AG04450 (cell line): ENCODE measurements around the gene CABP2. TPM values are rescaled to one million over a fixed set of nuclear protein-coding genes. Genes with fewer than 3 reads are reported as not detected.

Source experiments
- CTCF ChIA-PET: fragments of 300-600, 350-600 bp; formaldehyde crosslinking; extraction: SDS; loops from one replicate; lab custom pipeline; 2022; ENCODE audit warnings: antibody characterized with exemption, inconsistent platforms; lab: Charles Lee
- POLR2A ChIA-PET: fragments of 350-600 bp; formaldehyde crosslinking; extraction: SDS; loops from one replicate; lab custom pipeline; 2021; ENCODE audit warnings: antibody characterized with exemption, inconsistent platforms; lab: Yijun Ruan, JAX
- DNase-seq: peaks from one replicate; pipeline ENCODE4 v3.0.0-alpha.2; 2011; ENCODE audit warnings: low read depth, low spot score
- H3K27ac ChIP-seq: one replicate; pipeline ENCODE4 v1.5.1; 2012; ENCODE audit warnings: low read depth, low read length, control low read depth
- H3K27me3 ChIP-seq: one replicate; pipeline ENCODE4 v1.6.0; 2012; ENCODE audit warnings: low read length; ENCODE audit not compliant: control insufficient read depth, insufficient read depth
- H3K4me3 ChIP-seq: 2 replicates; pipeline ENCODE4 v1.5.1; 2011; ENCODE audit warnings: mild to moderate bottlenecking, low read depth, low read length, control low read depth
- H3K9me3 ChIP-seq: 2 replicates; pipeline ENCODE4 v1.5.1; 2012; ENCODE audit warnings: low read length; ENCODE audit not compliant: control insufficient read depth, insufficient read depth
- polyA plus RNA-seq: library from polyadenylated mRNA; depleted of rRNA; stranded (reverse); fragments of >200 nt; gene quantifications from 2 replicates; pipeline ENCODE4 v1.2.3, GENCODE V29; 2011
- TF ChIP-seq, protein P1 (sequence below): IDR thresholded peaks from 2 replicates; pipeline ENCODE4 v1.5.1; 2011; ENCODE audit warnings: low read depth, low read length, control low read depth, inconsistent platforms

Gene CABP2
- polyA plus RNA-seq, 1 experiment: not detected

DNA sequence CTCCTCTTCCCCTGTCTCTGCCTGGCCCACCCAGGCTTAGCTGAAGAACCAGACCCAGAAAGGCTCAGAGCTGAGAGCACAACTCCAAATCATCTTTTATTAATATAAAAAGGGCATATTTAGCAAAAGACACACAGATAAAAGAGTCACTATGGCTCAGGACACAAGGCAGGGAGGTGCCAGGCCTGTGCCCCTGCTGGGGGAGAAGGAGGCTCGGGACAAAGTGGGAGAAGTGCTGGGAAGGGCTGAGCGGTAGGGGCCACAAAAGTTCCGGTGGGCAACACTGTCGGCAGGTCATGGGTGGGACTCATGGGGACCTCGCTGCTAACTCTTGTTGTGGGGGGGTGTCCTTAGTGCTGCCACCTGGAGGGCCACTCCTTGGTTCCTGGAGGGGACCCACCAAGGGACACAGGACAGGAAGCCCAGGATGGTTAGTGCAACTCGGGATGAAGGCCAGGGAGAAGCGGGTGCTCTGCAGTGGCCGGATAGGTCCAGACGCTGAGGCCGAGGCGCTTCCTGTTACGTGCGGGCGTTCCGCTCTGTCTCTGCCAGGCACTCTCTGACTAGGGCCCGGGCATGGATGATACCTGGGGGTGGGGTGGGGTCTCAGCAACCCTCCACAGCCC, 16.7 kb downstream of the CABP2 start:
- H3K27ac ChIP-seq: no peak overlapping the region
- POLR2A ChIA-PET: no interaction called here
- no peak overlapping the region for H3K4me3 ChIP-seq

DNA sequence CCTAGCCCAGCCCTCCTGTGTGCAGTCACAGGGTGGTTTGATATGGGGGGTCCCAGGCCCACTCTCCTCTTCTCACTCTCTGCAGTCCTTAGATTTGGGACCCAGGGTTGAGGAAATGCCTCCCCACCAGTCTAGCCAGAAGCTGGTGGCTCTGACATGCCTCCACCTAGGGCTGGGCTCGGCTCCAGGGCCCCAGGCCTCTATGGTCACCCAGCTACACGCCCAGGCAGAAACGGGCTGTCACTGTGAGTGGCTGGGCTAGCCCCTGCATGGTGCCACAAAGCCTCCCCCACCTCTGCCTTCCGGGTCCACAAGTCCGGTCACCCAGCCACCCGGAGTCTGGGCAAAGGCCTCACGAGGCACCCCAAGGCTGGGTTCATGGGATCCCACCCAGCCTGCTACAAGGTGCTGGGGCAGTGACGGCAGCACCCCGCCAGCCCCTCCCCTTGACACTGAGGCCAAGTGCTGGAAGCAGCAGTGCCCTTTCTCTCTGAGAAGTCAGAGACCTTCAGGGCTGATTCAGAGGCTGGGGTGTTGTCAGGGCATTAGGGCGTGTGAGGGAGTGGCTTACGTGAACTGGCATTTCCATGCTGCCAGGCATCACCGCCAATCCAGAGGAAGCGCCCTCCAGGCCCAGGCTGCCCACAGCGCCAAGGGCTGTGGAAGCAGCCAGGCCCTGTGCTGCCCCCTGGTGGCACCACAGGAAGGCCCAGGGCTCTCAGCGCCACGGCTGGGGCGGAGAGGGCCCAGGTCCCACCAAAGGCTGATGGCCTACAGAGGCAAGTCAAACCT, 17.4 kb downstream of the CABP2 start:
- peak; percentile 48 for DNase-seq
- CTCF ChIA-PET: interaction anchor here (0.9 kb wide), 1 partner anchor 160 kb away, joined by 3 read pairs; no protein-coding TSS in a partner anchor

More for the DNA sequence above, 16.7 kb downstream of the CABP2 start:
- no peak for DNase-seq
- TF ChIP-seq, protein P1, sequence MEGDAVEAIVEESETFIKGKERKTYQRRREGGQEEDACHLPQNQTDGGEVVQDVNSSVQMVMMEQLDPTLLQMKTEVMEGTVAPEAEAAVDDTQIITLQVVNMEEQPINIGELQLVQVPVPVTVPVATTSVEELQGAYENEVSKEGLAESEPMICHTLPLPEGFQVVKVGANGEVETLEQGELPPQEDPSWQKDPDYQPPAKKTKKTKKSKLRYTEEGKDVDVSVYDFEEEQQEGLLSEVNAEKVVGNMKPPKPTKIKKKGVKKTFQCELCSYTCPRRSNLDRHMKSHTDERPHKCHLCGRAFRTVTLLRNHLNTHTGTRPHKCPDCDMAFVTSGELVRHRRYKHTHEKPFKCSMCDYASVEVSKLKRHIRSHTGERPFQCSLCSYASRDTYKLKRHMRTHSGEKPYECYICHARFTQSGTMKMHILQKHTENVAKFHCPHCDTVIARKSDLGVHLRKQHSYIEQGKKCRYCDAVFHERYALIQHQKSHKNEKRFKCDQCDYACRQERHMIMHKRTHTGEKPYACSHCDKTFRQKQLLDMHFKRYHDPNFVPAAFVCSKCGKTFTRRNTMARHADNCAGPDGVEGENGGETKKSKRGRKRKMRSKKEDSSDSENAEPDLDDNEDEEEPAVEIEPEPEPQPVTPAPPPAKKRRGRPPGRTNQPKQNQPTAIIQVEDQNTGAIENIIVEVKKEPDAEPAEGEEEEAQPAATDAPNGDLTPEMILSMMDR: no peak
- Histone ChIP-seq H3K9me3 (no peaks in the 10 kb centered on the region; the same call in 1 of the 2 replicates), H3K27me3 (no peaks in the 10 kb centered on the region)
- CTCF ChIA-PET: interaction anchor here (0.6 kb wide), 1 partner anchor 105 kb away, joined by 3 read pairs; the partner anchor contains the start of gene PPP1CA

DNA sequence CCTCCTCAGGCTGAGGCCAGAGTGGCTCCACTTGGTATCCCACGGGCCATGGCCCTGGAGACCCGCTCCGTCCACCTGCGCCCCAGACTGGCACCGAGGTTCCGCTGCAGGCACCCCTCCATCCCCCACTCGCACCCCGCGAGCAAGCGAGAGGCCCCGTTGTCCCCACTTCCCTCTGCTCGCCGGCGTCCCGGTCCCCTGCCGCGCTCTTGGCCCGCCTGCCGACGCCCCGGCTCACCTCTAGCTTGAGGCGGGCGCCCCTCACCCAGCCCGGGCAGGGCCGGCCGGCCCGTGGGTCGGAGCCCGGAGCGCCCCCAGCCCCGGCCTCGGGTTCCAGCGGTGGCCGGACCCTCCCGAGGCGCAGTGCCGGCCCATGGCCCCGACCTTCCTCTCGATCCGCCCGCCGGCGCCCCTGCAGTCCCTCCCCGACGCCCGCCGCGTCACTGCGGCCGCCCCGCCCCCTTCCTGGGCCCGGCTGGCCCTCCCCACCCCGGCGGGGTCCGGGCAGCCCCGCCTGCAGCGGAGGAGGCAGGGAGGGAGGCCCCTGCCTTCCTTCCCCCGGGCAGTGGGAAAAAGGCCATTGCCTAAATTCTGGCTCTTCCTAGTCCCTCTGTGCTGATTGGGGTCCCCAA, 18.2 kb downstream of the CABP2 start, which contains the start of gene PITPNM1:
Gene PITPNM1, minus strand, starts transcription at position 414 of the 632 bp plus-strand sequence. CDS start 1,183 bp downstream, outside the sequence.
- Histone ChIP-seq H3K9me3 (no peaks in the 10 kb centered on the region; the same call in 1 of the 2 replicates), H3K27ac (peak within 1 kb of the TSS; percentile 70), H3K27me3 (no peaks in the 10 kb centered on the region), H3K4me3 (peak within 1 kb of the TSS; percentile 72)
- TF ChIP-seq, protein P1: no peak
- CTCF ChIA-PET: interaction anchor here (0.9 kb wide), 1 partner anchor 159 kb away, joined by 3 read pairs; no protein-coding TSS in a partner anchor
- no peak for DNase-seq
- POLR2A ChIA-PET: no interaction called here

More for the DNA sequence above, 17.4 kb downstream of the CABP2 start:
- POLR2A ChIA-PET: no interaction called here
- TF ChIP-seq, protein P1: peak; percentile 97
- Histone ChIP-seq H3K4me3 (peak overlapping the region; percentile 17), H3K9me3 (no peaks in the 10 kb centered on the region; the same call in 1 of the 2 replicates), H3K27me3 (no peaks in the 10 kb centered on the region), H3K27ac (peak overlapping the region; percentile 70)

DNA sequence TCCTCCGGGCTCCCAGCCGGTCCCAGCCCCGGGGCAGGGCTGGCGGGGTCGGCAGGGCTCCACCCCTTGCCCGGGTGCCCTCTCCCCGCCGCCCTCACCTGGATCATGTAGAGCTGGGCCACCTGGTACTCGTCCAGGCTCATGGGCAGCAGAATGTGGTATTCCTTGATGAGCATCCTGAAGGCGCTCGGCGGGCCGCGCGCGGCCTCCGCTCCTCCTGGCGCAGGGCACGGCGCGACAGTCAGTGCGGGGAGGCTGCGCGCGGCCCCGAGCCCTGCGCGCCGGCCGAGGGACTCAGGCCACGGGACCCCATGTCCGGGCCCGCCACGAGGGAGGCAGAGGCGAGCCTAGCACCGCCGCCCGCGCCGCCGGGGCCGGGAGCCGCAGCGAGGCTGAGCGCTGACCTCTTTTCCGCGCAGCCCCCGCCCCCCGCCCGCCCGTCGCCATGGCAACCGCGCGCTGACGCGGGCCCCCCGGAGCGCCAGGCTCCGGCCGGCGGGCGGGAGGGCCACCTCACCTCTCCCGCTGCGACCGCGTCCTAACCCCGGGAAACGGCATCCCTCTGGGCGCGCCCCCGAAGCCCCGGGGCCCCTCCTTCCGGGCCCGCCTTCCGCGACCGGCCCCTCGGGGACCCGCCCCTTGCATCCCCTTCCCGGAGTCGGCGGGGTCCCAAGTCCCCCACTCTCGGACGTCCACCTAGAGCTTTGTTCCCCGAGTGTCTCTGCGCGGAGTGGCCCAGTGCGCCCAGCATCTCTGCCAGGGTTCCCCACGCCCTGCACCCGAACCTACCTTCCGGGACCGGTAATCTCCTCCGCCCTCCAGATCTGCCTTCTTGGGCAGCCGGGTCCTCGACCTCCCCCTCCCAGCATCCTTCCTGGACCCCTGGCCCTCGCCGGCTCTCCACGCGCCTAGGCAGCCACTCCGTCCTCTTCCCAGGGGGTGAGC, 19.0 kb downstream of the CABP2 start:
- no peak for DNase-seq
- TF ChIP-seq, protein P1: no peak
- CTCF ChIA-PET: no interaction called here

More for the DNA sequence above, 19.0 kb downstream of the CABP2 start:
- Histone ChIP-seq H3K27ac (peak overlapping the region; percentile 39), H3K4me3 (peak overlapping the region; percentile 72), H3K9me3 (no peaks in the 10 kb centered on the region; the same call in 1 of the 2 replicates), H3K27me3 (no peaks in the 10 kb centered on the region)
- POLR2A ChIA-PET: no interaction called here
